Breast epithelium (tissue), 4 donors: ENCODE measurements around the gene KCTD6. TPM values are rescaled to one million over a fixed set of nuclear protein-coding genes. Genes with fewer than 3 reads are reported as not detected.
A peak's percentile ranks its signal among the peaks of the same experiment; 100 is the strongest.
"Not testable (repeated sequence)": the region's sequence is repeated elsewhere in the genome, so short reads cannot be mapped to it uniquely, and the experiment has no call there.

Source experiments
- DNase-seq, 2 donors: peaks; one replicate each; pipeline ENCODE4 v3.0.0-alpha.2; 2019; ENCODE audit warnings: low spot score in 2 of 2
- H3K27ac ChIP-seq, 2 donors: fragments of 200-600 bp; sonication (generic) in 1 of 2; one replicate each; pipeline ENCODE4 v1.5.1; 2016 to 2019; ENCODE audit warnings: mild to moderate bottlenecking in 1 of 2
- H3K27me3 ChIP-seq, 2 donors: fragments of 200-600 bp; sonication (generic) in 1 of 2; one replicate each; pipeline versions ENCODE4 v1.5.1 to v1.6.0; 2017 to 2019; ENCODE audit warnings: control low read depth in 1 of 2, mild to moderate bottlenecking in 1 of 2
- H3K36me3 ChIP-seq: fragments of 200-600 bp; one replicate; pipeline ENCODE4 v1.5.1; 2019
- H3K4me1 ChIP-seq, 2 donors: fragments of 200-600 bp; sonication (generic); one replicate each; pipeline ENCODE4 v1.5.1; 2016 to 2019; ENCODE audit warnings: control low read depth in 1 of 2
- H3K4me3 ChIP-seq, 3 donors: fragments of 200-600 bp; sonication (generic); 1 replicate in 2 of 3; 2 replicates in 1 of 3; pipeline ENCODE4 v1.5.1; 2016 to 2019; ENCODE audit warnings: mild to moderate bottlenecking in 3 of 3, moderate library complexity in 2 of 3
- H3K9me3 ChIP-seq, 2 donors: fragments of 200-600 bp; sonication (generic) in 1 of 2; one replicate each; pipeline ENCODE4 v1.5.1; 2016 to 2019; ENCODE audit warnings: control low read depth in 1 of 2
- CTCF ChIP-seq, 3 donors: fragments of 450-650 bp; IDR thresholded peaks; one replicate each; pipeline ENCODE4 v1.5.1; 2016 to 2017; ENCODE audit warnings: antibody characterized with exemption in 3 of 3, mild to moderate bottlenecking in 3 of 3, moderate library complexity in 3 of 3
- POLR2A ChIP-seq: fragments of 450-650 bp; IDR thresholded peaks from one replicate; pipeline ENCODE4 v1.6.1; 2016; ENCODE audit warnings: antibody characterized with exemption, mild to moderate bottlenecking, moderate library complexity
- POLR2AphosphoS5 ChIP-seq, 3 donors: sonication (generic); formaldehyde crosslinking; IDR thresholded peaks; one replicate each; pipeline ENCODE4 v1.6.1; 2017; ENCODE audit warnings: antibody characterized with exemption in 3 of 3
- intact Hi-C: fragments of 100-400 bp; cut with DNase I; formaldehyde crosslinking; loops from one replicate; pipeline ENCODE4 v1.15.1; 2023; ENCODE audit warnings: low total_unique reads
- total RNA-seq, 3 donors: library from RNA; depleted of rRNA; stranded (reverse); fragments of >200 nt; gene quantifications; one replicate each; pipeline ENCODE4 v1.1.0, GENCODE V29; 2016

Gene KCTD6
- total RNA-seq, 3 donors from 2014 or later, result 15.4 to 30.7 (median 16.3) TPM

DNA sequence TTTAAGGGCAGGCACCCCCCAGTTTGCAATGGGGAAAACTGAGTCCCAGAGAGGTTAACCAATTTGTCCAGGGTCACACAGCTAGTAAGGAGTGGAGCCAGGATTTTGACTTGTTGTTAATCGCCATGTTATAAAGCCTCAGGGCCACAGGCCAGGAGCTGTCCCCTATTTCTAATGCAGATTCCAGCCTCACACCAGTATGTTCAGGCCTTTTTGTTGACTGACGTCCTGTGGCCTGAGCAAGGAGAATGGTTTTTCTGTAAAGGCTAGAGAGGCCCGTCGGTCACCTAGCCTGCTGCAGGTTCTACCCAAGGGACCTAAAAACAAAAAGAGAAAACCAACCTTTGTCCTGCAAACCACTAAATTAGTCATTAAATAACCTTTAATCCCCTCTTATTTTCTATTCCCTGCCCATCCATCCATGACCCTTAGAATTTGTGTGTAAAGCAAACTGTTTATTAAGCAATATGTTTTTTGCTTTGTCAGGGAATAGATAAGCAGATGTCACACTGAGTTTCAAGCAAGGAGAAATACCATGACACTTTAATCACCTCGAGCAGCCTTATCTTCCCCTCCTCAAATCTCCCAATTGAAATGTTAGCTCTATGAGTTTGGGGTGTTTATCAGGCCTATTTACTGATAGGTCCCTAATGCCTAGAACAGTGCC, 31.0 kb downstream of the KCTD6 start:
- no peak for TF ChIP-seq CTCF (IDR thresholded peaks at IDR 0.05)
- no peak for TF ChIP-seq POLR2A
- no peak for TF ChIP-seq POLR2AphosphoS5 (IDR thresholded peaks at IDR 0.05)
- Histone ChIP-seq H3K4me3 (no peak overlapping the region), H3K27me3 (no peaks in the 10 kb centered on the region), H3K4me1 (no peaks in the 10 kb centered on the region), H3K9me3 (no peaks in the 10 kb centered on the region), H3K36me3 (no peaks in the 10 kb centered on the region), H3K27ac (peak overlapping the region; percentile 88 to 89)
- intact Hi-C loops, result no loop called here
- DNase-seq, result no peak

DNA sequence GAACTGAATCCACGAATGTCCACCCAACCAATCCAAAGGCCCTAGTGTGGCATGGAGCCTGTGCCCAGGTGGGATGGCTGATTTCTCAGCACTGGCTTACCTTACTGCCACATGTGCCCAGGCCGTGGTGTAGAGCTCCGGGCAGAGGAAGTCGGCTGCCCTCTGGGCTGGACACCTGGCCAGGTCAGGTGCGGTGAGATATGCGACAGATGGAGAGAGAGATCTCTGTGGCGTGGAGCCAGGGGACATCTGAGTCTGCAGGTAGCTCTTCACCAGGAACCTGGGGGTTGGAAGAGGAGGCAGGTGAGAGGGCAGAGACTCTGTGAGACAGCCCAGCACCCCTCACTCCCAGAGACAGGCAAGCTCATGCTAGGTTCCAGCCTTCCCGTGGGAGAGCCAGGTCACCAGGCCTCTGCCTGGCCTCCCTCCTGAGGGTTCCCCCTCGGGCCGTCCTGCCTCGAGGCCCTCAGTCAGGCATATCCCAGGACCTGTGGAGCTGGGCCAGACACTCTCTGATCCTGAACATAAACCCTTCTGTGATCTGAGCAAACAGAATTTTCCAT, 32.5 kb downstream of the KCTD6 start:
- H3K27me3 ChIP-seq, result no peaks in the 10 kb centered on the region
- peaks cover 0 to 3% of the 10 kb centered on the region in 2 donors for H3K4me1 ChIP-seq
- DNase-seq, result no peak
- intact Hi-C loops, result no loop called here
- H3K36me3 ChIP-seq, result no peaks in the 10 kb centered on the region
- H3K27ac ChIP-seq, result no peak overlapping the region
- H3K9me3 ChIP-seq, result no peaks in the 10 kb centered on the region
- no peak for TF ChIP-seq CTCF (IDR thresholded peaks at IDR 0.05)
- no peak for TF ChIP-seq POLR2A
- TF ChIP-seq POLR2AphosphoS5 (IDR thresholded peaks at IDR 0.05), result no peak
- no peak overlapping the region for H3K4me3 ChIP-seq

GRCh38 chr3:58526515-58526957, 34.6 kb downstream of the KCTD6 start:
- no peak for TF ChIP-seq CTCF (IDR thresholded peaks at IDR 0.05)
- TF ChIP-seq POLR2AphosphoS5 (IDR thresholded peaks at IDR 0.05), result no peak
- no peak for TF ChIP-seq POLR2A
- Histone ChIP-seq H3K27ac (no peak overlapping the region), H3K4me3 (no peak overlapping the region), H3K9me3 (no peaks in the 10 kb centered on the region), H3K27me3 (no peaks in the 10 kb centered on the region), H3K36me3 (no peaks in the 10 kb centered on the region), H3K4me1 (peaks cover 0 to 3% of the 10 kb centered on the region in 2 donors)
- intact Hi-C loops, result no loop called here
- DNase-seq, result no peak

- DNase-seq, H3K4me1 ChIP-seq, H3K9me3 ChIP-seq, H3K4me3 ChIP-seq, H3K36me3 ChIP-seq, H3K27ac ChIP-seq, H3K27me3 ChIP-seq, intact Hi-C loops: not testable (repeated sequence)
These were observed 35.5 kb downstream of the KCTD6 start for GRCh38 chr3:58527440-58527839.

DNA sequence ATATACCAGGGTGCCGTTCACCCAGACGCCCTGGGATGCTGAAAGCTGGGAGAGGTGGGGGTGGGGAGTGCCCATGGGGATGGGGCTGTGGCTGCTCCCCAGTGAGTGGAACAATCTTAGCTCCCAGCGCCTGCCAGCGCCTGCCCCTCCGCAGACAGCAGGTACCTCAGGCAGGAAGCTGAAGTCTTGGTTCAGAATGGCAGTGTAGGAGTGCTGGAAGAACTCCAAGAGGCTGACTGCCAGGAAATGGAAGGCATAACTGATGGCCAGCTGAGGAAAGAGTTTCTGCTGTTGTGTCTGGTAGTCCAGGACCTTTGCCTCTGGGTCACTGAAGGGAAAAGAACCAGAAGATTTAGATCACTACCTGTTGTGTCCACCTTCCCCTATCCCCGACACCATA, 36.7 kb downstream of the KCTD6 start:
- H3K36me3 ChIP-seq, result no peaks in the 10 kb centered on the region
- intact Hi-C loops, result no loop called here
- H3K9me3 ChIP-seq, result no peaks in the 10 kb centered on the region
- H3K27me3 ChIP-seq, result no peaks in the 10 kb centered on the region
- H3K4me1 ChIP-seq, result peaks cover 0 to 3% of the 10 kb centered on the region in 2 donors
- peak overlapping the region; percentile 41 to 50 for H3K27ac ChIP-seq
- DNase-seq, result peak; percentile 76 to 79
- no peak overlapping the region for H3K4me3 ChIP-seq
- no peak for TF ChIP-seq CTCF (IDR thresholded peaks at IDR 0.05)
- no peak for TF ChIP-seq POLR2A
- no peak for TF ChIP-seq POLR2AphosphoS5 (IDR thresholded peaks at IDR 0.05)
